ENCODE measurements around the gene SPATA31C1. TPM values are rescaled to one million over a fixed set of nuclear protein-coding genes. Genes with fewer than 3 reads are reported as not detected.

The SPATA31C1 gene
- total and polyA plus RNA-seq, 2 of the 8 experiments (the other 6 are each of a cell fraction or from before 2014, with no cell fraction given): 0.15 TPM; not detected in 1

DNA sequence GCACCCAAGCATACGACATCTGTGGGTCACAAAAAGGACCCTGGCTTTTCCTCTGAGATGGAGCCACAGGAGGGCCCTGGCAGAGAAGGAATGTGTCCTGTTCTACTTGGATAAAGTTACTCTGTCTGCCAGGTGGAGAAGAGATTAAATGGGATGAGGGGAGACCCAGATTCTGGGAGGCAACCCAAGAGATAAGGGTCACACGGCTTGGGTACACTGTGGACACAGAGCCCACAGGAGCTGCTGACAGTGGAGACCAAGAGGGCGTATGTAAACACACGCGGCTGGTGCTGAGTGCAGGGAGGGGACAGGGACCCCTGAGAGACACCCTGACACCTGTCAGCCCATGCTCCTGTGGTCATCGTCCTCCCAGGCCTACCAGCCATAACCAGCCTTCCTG, 50.4 kb downstream of the SPATA31C1 start:
- 82% methylated on average over 6 of the region's 6 CpGs; no CpG with 5 or more reads in 1 of the 2 experiments for WGBS, 2 experiments (ENCODE audit: extremely low coverage in 1 of 2, insufficient coverage in 1 of 2, insufficient read length in 1 of 2, insufficient replicate concordance in 2 of 2, low coverage in 1 of 2, low lambda C conversion rate in 2 of 2, missing lambda C conversion rate in 1 of 2)
- no peak overlapping the region for H2BK120ac ChIP-seq (replicated peaks; ENCODE audit: low read depth, low read length)
- no peak overlapping the region for H3K4me3 ChIP-seq (ENCODE audit: extremely low read depth in 1 of 4, insufficient read depth in 2 of 4, low read depth in 3 of 4, low read length in 4 of 4)
- no peak overlapping the region for H2BK12ac ChIP-seq (ENCODE audit: low read depth, low read length)
- no peaks in the 10 kb centered on the region; a peak in 1 of 7 replicates for H3K27me3 ChIP-seq (replicated peaks in 1 of 4; ENCODE audit: control insufficient read depth in 3 of 4, extremely low read depth in 1 of 4, insufficient read depth in 3 of 4, low read length in 3 of 4)
- no peak overlapping the region for H2BK20ac ChIP-seq (ENCODE audit: low read length)
- no peak overlapping the region for H3K9ac ChIP-seq (replicated peaks in 1 of 4; ENCODE audit: extremely low read depth in 1 of 4, low read depth in 3 of 4, low read length in 3 of 4)
- no peak overlapping the region for H3K56ac ChIP-seq (replicated peaks; ENCODE audit: insufficient read length, low read depth, low read length)
- no peak overlapping the region for H4K5ac ChIP-seq (ENCODE audit: insufficient read length, low read depth, low read length)
- H3K23me2 ChIP-seq (ENCODE audit: low read depth, low read length): no peaks in the 10 kb centered on the region
- H3K23ac ChIP-seq (ENCODE audit: insufficient read length): no peak overlapping the region
- no peak overlapping the region for H2AFZ ChIP-seq (ENCODE audit: low read length)
- H4K20me1 ChIP-seq (replicated peaks in 1 of 2; ENCODE audit: control insufficient read depth in 1 of 2, insufficient read depth in 2 of 2, low read length in 2 of 2): no peaks in the 10 kb centered on the region
- no peak overlapping the region for H4K91ac ChIP-seq (replicated peaks; ENCODE audit: insufficient read length, low read length)
- FAIRE-seq (no peak), DNase-seq (ENCODE audit: low read depth in 1 of 2, low spot score in 2 of 2) (no peak)
- H3K4me1 ChIP-seq (replicated peaks in 1 of 4; ENCODE audit: control insufficient read depth in 3 of 4, insufficient read depth in 4 of 4, low read length in 3 of 4): no peaks in the 10 kb centered on the region
- H3K9me3 ChIP-seq (ENCODE audit: insufficient read depth in 2 of 2, low read depth in 1 of 2, low read length in 1 of 2): no peaks in the 10 kb centered on the region
- no peak overlapping the region for H4K8ac ChIP-seq (ENCODE audit: extremely low read depth, insufficient read depth, low read length)
- H3K27ac ChIP-seq (ENCODE audit: low read depth, low read length): no peak overlapping the region
- H3K4ac ChIP-seq (replicated peaks; ENCODE audit: insufficient read length, low read depth, low read length): no peak overlapping the region
- H3K79me2 ChIP-seq (ENCODE audit: control insufficient read depth in 1 of 2, insufficient read depth in 2 of 2, low read length in 2 of 2): no peaks in the 10 kb centered on the region
- TF ChIP-seq CHD2 (IDR thresholded peaks at IDR 0.05; ENCODE audit: low read length): no peak
- TF ChIP-seq, protein P1, sequence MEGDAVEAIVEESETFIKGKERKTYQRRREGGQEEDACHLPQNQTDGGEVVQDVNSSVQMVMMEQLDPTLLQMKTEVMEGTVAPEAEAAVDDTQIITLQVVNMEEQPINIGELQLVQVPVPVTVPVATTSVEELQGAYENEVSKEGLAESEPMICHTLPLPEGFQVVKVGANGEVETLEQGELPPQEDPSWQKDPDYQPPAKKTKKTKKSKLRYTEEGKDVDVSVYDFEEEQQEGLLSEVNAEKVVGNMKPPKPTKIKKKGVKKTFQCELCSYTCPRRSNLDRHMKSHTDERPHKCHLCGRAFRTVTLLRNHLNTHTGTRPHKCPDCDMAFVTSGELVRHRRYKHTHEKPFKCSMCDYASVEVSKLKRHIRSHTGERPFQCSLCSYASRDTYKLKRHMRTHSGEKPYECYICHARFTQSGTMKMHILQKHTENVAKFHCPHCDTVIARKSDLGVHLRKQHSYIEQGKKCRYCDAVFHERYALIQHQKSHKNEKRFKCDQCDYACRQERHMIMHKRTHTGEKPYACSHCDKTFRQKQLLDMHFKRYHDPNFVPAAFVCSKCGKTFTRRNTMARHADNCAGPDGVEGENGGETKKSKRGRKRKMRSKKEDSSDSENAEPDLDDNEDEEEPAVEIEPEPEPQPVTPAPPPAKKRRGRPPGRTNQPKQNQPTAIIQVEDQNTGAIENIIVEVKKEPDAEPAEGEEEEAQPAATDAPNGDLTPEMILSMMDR (IDR thresholded peaks at IDR 0.05; ENCODE audit: control extremely low read depth in 1 of 3, insufficient read depth in 1 of 3, low read depth in 1 of 3, low read length in 3 of 3): no peak
- no peak for TF ChIP-seq TCF12 (IDR thresholded peaks at IDR 0.05; ENCODE audit: low read depth, low read length)
- TF ChIP-seq SP1 (IDR thresholded peaks at IDR 0.05; ENCODE audit: low read depth, low read length): no peak
- TF ChIP-seq ZNF274 (IDR thresholded peaks at IDR 0.05; ENCODE audit: borderline replicate concordance, extremely low read depth, low read length): no peak
- no peak overlapping the region for H3K18ac ChIP-seq (ENCODE audit: extremely low read depth, low read length)
- H2BK5ac ChIP-seq (ENCODE audit: low read depth, low read length): no peak overlapping the region
- no peaks in the 10 kb centered on the region; a peak in 3 of 8 replicates for H3K36me3 ChIP-seq (ENCODE audit: control insufficient read depth in 2 of 4, insufficient read depth in 4 of 4, low read length in 3 of 4)
- no peaks in the 10 kb centered on the region; the same call in 1 of the 2 replicates for H3K79me1 ChIP-seq (ENCODE audit: low read depth, low read length)
- ChIA-PET CTCF (ENCODE audit: partially characterized antibody) (interaction anchor here (0.8 kb wide), 1 partner anchor 74 kb away, joined by 4 read pairs; no protein-coding TSS in a partner anchor), POLR2A (ENCODE audit: partially characterized antibody) (no interaction called here)
- H2BK15ac ChIP-seq (ENCODE audit: low read length): no peak overlapping the region
- no peak overlapping the region for H3K4me2 ChIP-seq (ENCODE audit: insufficient read depth in 1 of 2, low read depth in 2 of 2, low read length in 2 of 2)
- no peak overlapping the region for H3K14ac ChIP-seq (ENCODE audit: insufficient read length)
- H2AK5ac ChIP-seq (ENCODE audit: low read depth, low read length): no peak overlapping the region
